HFF-Myc (cell line): ENCODE data around the gene P3H3.
"Not testable (repeated sequence)": the region's sequence is repeated elsewhere in the genome, so short reads cannot be mapped to it uniquely, and the experiment has no call there.

ENCODE experiments used
- DNase-seq: peaks from one replicate; pipeline ENCODE4 v3.0.0-alpha.2; 2011; ENCODE audit warnings: low read depth; ENCODE audit errors: extremely low read depth
- H3K4me3 ChIP-seq: replicated peaks from 2 replicates; pipeline ENCODE4 v1.5.1; 2011; ENCODE audit warnings: low read depth, mild to moderate bottlenecking, control low read depth, low read length
- TF ChIP-seq, protein P1 (sequence below): IDR thresholded peaks from 2 replicates; pipeline ENCODE4 v1.5.1; 2012; ENCODE audit warnings: mild to moderate bottlenecking, low read depth, low read length, control low read depth; ENCODE audit errors: missing control alignments

The P3H3 gene

DNA sequence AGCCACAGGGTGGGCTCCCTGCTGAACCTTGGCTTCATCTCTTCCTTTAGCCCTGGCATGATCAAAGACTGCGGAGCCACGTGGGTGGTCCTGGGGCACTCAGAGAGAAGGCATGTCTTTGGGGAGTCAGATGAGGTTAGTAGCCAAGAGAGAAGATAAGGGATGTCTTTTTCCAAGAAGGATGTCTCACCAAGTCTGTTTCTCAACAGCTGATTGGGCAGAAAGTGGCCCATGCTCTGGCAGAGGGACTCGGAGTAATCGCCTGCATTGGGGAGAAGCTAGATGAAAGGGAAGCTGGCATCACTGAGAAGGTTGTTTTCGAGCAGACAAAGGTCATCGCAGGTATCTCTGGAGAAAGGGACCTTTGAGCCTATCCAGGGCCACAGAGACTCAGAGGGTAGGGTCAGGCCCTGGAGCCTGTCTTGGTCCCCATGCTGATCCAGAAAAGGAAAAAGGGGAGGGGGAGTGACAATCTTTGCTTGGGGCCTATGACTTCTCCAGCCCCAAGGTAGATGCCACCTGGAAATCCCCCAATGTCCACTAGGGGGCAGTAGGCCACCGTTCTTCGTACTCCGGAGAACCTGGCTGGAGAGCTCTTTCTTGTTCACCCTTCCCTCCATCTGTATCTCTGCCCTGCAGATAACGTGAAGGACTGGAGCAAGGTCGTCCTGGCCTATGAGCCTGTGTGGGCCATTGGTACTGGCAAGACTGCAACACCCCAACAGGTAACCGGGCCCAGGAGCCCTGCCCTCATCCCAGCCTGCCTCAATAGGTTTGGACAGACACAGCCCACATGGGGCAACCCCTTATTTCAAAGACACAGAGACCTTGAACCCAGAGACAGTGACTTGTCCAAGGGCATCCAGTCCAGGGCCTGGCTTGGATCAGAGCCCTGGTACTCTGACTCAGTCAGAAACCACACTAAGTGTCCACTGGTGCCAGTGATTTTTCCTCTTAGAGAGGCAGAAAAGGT, 41.1 kb downstream of the P3H3 start:
- no peak for DNase-seq
- peak overlapping the region; percentile 99 for H3K4me3 ChIP-seq
- TF ChIP-seq, protein P1, sequence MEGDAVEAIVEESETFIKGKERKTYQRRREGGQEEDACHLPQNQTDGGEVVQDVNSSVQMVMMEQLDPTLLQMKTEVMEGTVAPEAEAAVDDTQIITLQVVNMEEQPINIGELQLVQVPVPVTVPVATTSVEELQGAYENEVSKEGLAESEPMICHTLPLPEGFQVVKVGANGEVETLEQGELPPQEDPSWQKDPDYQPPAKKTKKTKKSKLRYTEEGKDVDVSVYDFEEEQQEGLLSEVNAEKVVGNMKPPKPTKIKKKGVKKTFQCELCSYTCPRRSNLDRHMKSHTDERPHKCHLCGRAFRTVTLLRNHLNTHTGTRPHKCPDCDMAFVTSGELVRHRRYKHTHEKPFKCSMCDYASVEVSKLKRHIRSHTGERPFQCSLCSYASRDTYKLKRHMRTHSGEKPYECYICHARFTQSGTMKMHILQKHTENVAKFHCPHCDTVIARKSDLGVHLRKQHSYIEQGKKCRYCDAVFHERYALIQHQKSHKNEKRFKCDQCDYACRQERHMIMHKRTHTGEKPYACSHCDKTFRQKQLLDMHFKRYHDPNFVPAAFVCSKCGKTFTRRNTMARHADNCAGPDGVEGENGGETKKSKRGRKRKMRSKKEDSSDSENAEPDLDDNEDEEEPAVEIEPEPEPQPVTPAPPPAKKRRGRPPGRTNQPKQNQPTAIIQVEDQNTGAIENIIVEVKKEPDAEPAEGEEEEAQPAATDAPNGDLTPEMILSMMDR: peak; percentile 86

DNA sequence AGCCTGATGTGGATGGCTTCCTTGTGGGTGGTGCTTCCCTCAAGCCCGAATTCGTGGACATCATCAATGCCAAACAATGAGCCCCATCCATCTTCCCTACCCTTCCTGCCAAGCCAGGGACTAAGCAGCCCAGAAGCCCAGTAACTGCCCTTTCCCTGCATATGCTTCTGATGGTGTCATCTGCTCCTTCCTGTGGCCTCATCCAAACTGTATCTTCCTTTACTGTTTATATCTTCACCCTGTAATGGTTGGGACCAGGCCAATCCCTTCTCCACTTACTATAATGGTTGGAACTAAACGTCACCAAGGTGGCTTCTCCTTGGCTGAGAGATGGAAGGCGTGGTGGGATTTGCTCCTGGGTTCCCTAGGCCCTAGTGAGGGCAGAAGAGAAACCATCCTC, 42.1 kb downstream of the P3H3 start:
- not testable (repeated sequence) for DNase-seq, H3K4me3 ChIP-seq

DNA sequence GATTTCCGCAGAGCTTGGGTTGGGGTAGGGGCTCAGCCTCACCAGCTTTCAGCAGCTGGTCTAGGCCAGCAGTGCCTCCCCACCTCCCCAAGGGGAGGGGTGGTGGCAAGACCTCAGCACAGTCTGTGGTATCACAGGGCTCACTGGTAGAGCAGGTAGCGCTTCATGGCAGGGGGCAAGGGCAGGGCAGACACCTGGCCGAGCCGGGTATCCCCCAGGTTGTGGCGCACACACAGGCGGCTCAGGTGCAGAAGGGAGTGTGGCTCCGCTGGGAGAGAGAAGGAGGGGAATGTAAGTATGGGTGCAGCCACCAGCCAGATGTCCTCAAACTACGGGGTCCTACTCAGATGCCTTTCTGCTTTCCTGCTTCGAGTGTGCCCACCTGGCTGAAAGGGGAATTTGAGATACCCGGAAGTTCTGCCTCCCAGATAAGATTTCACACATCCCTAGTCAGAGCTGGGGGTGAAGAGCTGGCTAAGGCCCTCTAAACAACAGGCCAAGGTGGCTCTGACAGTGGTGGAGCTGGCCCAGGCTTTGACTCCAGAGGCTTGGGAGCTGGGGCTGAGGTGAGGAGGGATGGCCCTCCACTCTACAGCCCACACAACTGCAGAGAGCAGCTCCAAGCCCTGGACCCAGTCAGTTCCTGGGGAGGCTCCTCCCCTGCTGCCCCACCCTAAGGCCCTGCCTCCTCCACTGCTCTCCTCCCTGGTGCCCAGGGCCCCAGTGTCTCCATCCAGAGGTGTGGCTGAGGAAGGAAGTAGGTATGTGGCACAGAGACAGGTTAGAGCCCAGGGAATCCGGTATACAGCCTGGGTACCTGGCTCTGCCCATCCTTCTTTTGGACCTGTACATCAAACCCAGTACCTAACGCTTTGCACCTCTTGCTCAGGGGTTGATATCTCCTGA, 43.1 kb downstream of the P3H3 start:
- TF ChIP-seq, protein P1: no peak
- DNase-seq: no peak
- H3K4me3 ChIP-seq: peak overlapping the region; percentile 57

DNA sequence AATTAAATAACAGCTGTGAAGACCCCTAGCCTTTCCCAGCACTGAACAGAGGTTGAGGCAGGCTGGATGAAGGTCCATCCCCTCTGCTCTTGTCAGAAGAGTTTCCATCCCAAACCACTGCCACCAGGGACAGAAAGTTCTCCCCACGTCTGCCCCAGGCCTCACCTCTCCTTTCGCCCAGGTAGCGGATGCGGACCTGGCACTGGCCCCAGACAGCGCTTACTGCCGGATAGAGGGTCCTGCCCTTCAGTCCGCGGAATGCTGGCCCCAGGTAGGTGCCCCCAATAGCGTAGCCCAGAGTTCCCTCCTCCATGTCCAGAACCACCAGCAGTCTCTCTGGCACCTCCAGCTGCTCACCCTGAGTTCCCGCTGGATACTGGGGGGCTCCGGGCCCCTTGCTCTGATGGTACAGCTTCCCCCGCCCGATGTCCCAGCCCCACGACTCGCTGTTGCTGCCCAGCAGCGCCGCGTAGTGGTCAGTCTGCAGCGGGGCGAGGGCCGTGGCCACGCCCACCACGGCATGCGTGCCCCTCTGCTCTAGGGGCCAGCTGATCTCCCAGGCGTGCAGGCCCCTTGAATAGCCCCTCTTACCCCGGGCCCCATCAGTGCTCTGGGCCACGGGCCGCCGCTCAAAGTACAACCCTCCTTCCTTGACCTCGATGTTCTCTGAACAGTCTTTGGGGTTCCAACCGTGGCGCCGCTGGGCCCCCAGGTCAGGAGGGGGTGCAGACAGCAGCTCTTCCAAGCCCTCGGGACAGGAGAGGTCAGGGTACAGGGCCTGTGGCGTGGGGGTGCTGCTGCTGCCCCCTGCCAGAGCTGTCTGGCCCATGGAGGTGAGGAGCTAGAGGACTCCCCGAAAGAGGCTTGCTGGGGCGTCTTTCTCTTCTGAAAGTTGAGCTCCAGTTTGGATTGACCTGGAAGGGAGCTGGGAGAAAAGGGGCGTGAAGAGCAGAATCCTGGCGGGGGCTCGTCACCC, 44.2 kb downstream of the P3H3 start:
- TF ChIP-seq, protein P1: peak; percentile 97
- H3K4me3 ChIP-seq: peak overlapping the region; percentile 57
- DNase-seq: no peak

DNA sequence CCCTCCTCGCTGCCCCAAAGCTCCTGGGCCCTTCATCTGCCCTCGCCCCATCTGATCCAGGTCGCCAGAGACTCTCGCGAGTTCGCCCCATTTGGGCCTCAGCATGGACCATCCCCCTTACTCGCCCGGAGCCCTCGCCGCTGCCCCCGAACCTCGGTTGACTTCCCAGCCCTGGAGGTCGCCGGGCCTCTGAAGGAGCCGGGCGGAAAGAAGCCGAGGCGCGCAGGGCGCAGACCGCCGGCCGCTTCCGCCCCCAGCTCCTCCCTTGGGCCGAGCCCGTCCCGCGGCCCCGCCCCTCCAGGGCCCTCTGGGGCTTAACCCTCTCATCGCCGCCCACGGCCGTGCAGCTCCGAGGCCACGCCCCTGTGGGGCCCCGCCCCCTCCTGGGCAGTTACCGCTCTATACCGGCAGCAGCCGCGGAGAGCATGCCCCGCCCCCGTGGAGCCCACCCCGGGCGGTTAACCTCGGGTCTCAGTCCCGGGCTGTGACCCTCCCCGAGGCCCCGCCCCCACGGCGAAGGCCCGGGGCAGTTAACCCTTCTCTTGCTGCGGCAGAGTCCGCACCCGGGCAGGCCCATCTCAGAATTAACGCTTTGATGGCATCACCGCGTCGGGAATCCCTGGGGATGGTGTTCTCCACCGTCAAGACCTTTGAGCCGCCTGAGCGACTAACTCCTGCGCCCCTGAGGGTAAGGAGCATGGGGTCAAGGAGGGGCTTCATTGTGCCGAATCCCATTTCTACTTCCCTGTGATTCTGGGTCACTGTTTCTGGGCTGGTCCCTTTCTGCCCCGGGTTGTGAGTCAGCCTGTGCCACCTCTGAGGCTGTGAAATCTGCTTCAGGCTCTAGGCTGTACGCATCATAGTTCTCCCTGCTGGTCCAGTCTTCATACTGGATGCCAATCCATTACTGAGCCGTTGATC, 45.1 kb downstream of the P3H3 start, which contains the start of gene SPSB2:
SPSB2 (minus strand) TSS at position 210 of the 921 bp plus-strand sequence. CDS start 402 bp downstream, outside the sequence.
- TF ChIP-seq, protein P1: no peak
- peak within 1 kb of the TSS; percentile 57 for H3K4me3 ChIP-seq
- DNase-seq: peak; percentile 70

DNA sequence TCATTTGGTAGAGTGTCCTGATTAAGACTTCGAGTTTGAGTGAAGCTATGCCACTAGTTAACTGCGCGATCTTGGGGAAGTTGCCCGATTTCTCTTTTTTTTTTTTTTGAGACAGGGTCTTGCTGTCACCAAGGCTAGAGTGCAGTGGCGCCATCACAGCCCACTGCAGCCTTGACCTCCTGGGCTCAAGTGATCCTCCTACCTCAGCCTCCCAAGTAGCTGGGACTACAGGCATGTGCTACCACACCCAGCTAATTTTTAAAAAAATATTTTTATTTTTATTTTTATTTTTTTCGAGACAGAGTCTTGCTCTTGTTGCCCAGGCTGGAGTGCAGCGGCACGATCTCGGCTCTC, 45.8 kb downstream of the P3H3 start:
- DNase-seq: not testable (repeated sequence)
- peak overlapping the region; percentile 57 for H3K4me3 ChIP-seq

DNA sequence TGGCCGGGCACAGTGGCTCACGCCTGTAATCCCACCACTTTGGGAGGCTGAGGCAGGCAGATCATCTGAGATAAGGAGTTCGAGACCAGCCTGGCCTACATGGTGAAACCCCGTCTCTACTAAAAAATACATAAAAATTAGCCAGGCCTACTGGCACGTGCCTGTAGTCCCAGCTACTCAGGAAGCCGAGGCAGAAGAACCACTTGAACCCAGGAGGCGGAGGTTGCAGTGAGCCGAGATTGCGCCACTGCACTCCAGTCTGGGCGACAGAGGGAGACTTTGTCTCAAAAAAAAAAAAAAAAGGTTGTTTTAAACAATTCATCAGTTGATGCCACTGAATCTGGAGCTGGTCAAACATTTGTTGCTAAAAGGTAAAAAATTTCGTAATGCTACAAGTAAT, 51.6 kb downstream of the P3H3 start:
- not testable (repeated sequence) for H3K4me3 ChIP-seq, DNase-seq
